ENCODE data around the gene ATG4C.

- no peak for TF ChIP-seq CTCF (IDR thresholded peaks at IDR 0.05)
- no peak for TF ChIP-seq POLR2A (IDR thresholded peaks at IDR 0.05)
Observed at GRCh38 chr1:62800281-62800680, 16.3 kb downstream of the ATG4C start.

Measured in testis (tissue), 2 donors.